H1 (cell line): ENCODE data around the gene SPG7.

ENCODE experiments used
- CTCF ChIP-seq, 3 experiments: IDR thresholded peaks; 1 replicate in 2 of 3; 2 replicates in 1 of 3; pipeline versions ENCODE4 v1.5.1 to v1.6.1; 2011; ENCODE audit warnings: low read length in 3 of 3, mild to moderate bottlenecking in 3 of 3, inconsistent platforms in 2 of 3, low read depth in 1 of 3, moderate library complexity in 1 of 3; ENCODE audit not compliant: insufficient read depth in 1 of 3; ENCODE audit errors: control extremely low read depth in 1 of 3
- EP300 ChIP-seq, 2 experiments: IDR thresholded peaks; 1 replicate in 1 of 2; 2 replicates in 1 of 2; pipeline ENCODE4 v1.6.1; 2011 to 2012; ENCODE audit warnings: low read depth in 2 of 2, low read length in 2 of 2, mild to moderate bottlenecking in 2 of 2, borderline replicate concordance in 1 of 2, inconsistent platforms in 1 of 2, moderate library complexity in 1 of 2
- EZH2 ChIP-seq: fragments of 200-600 bp; sonication (generic); IDR thresholded peaks from 2 replicates; pipeline ENCODE4 v1.7.1; 2012; ENCODE audit warnings: low read depth, mild to moderate bottlenecking, moderate library complexity, low read length, inconsistent platforms; ENCODE audit not compliant: severe bottlenecking
- GTF2F1 ChIP-seq: IDR thresholded peaks from 2 replicates; pipeline ENCODE4 v1.6.1; 2012; ENCODE audit warnings: low read depth, low read length, improper control_type of control experiment, borderline replicate concordance
- POLR2A ChIP-seq, 2 experiments: IDR thresholded peaks; 1 replicate in 1 of 2; 2 replicates in 1 of 2; pipeline ENCODE4 v1.6.1; 2011; ENCODE audit warnings: low read depth in 2 of 2, low read length in 2 of 2, mild to moderate bottlenecking in 2 of 2; ENCODE audit errors: control extremely low read depth in 1 of 2
- POLR2AphosphoS5 ChIP-seq: IDR thresholded peaks from 2 replicates; pipeline ENCODE4 v1.6.1; 2011; ENCODE audit warnings: low read depth, low read length
- POU5F1 ChIP-seq: IDR thresholded peaks from 2 replicates; pipeline ENCODE4 v1.6.1; 2011; ENCODE audit warnings: low read depth, mild to moderate bottlenecking, low read length, moderate library complexity
- SUZ12 ChIP-seq: fragments of 200-600 bp; sonication (generic); IDR thresholded peaks from 2 replicates; pipeline ENCODE4 v1.6.1; 2012; ENCODE audit warnings: mild to moderate bottlenecking, inconsistent platforms, low read length, moderate library complexity, mixed read lengths
- TCF12 ChIP-seq: IDR thresholded peaks from 2 replicates; pipeline ENCODE4 v1.6.1; 2011; ENCODE audit warnings: low read depth, mild to moderate bottlenecking, low read length
- YY1 ChIP-seq: IDR thresholded peaks from 2 replicates; pipeline ENCODE4 v1.6.1; 2011; ENCODE audit warnings: low read depth, mild to moderate bottlenecking, low read length

DNA sequence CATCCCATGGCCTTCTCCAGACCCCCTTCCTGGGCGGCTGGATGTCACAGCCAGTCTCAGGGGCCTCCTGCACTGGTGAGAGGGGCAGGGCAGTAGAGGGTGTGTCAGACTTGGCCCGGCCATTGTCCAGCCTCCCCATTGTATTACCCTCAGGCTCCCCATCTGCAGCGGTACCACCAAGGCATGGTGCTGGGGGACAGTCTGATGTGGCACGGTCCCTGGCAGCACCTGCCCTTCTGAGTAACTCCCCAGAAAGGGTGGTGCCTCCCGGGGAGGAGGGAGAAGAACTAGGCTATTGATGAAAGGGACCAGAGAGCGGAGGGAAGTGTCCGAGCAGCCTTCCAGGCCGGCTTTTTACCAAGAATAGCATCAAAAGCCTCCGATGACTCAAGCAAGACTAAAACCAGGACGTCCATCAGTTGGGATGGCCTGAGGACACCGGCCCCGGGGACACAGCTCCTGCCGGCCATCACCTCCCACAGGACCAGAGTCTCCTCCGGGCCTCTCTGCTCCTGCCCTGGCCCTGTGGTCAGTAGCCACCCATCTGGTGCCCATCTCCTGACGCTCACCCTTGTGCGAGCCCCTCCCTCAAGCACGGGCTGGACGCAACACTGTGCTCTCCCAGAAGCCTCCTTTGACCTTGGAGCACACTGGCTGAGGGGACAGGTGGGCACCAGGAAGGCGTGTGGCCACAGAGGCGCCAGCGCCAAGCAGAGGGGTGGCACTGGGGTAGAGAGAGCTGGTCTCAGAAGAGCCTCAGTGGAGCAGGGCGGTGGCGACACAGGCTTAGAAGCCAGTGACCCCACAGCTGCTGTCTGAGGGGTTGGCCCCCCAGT is 61.5 kb downstream of the SPG7 start:
- TF ChIP-seq TCF12 = no peak
- no peak for TF ChIP-seq EP300 (IDR thresholded peaks at IDR 0.05; ENCODE audit: borderline replicate concordance in 1 of 2, low read depth in 2 of 2, low read length in 2 of 2)
- TF ChIP-seq EZH2 = no peak
- no peak for TF ChIP-seq POU5F1
- no peak for TF ChIP-seq CTCF (IDR thresholded peaks at IDR 0.05; ENCODE audit: control extremely low read depth in 1 of 3, insufficient read depth in 1 of 3, low read depth in 1 of 3, low read length in 3 of 3)
- TF ChIP-seq POLR2A (IDR thresholded peaks at IDR 0.05; ENCODE audit: control extremely low read depth in 1 of 2, low read depth in 2 of 2, low read length in 2 of 2) = no peak
- TF ChIP-seq GTF2F1 = no peak
- no peak for TF ChIP-seq POLR2AphosphoS5
- no peak for TF ChIP-seq YY1
- no peak for TF ChIP-seq SUZ12
